Measurements from ENCODE around the gene HAPSTR1.

HAPSTR1 gene

GRCh38 chr16:9058211-9058610, 33.2 kb upstream of the HAPSTR1 start:
- H3K4me3 ChIP-seq (ENCODE audit: low read depth, low read length): no peak overlapping the region
- TF ChIP-seq CTCF (IDR thresholded peaks at IDR 0.05; ENCODE audit: low read depth, low read length, missing control alignments): no peak
- DNase-seq (ENCODE audit: low read depth): no peak

GRCh38 chr16:9060225-9060624, 31.2 kb upstream of the HAPSTR1 start:
- no peak for TF ChIP-seq CTCF (IDR thresholded peaks at IDR 0.05; ENCODE audit: low read depth, low read length, missing control alignments)
- no peak overlapping the region for H3K4me3 ChIP-seq (ENCODE audit: low read depth, low read length)
- no peak for DNase-seq (ENCODE audit: low read depth)

- no peak overlapping the region for H3K4me3 ChIP-seq (ENCODE audit: low read depth, low read length)
- no peak for DNase-seq (ENCODE audit: low read depth)
- no peak for TF ChIP-seq CTCF (IDR thresholded peaks at IDR 0.05; ENCODE audit: low read depth, low read length, missing control alignments)
Observed at GRCh38 chr16:9061358-9061813, 30.1 kb upstream of the HAPSTR1 start.

GRCh38 chr16:9062301-9062700, 29.1 kb upstream of the HAPSTR1 start:
- no peak overlapping the region for H3K4me3 ChIP-seq (ENCODE audit: low read depth, low read length)
- no peak for DNase-seq (ENCODE audit: low read depth)

GRCh38 chr16:9065077-9065476, 26.4 kb upstream of the HAPSTR1 start:
- no peak for DNase-seq (ENCODE audit: low read depth)
- TF ChIP-seq CTCF (IDR thresholded peaks at IDR 0.05; ENCODE audit: low read depth, low read length, missing control alignments): no peak
- no peak overlapping the region for H3K4me3 ChIP-seq (ENCODE audit: low read depth, low read length)

More at GRCh38 chr16:9062301-9062700, 29.1 kb upstream of the HAPSTR1 start:
- no peak for TF ChIP-seq CTCF (IDR thresholded peaks at IDR 0.05; ENCODE audit: low read depth, low read length, missing control alignments)

GRCh38 chr16:9068886-9069285, 22.6 kb upstream of the HAPSTR1 start:
- no peak for DNase-seq (ENCODE audit: low read depth)
- no peak overlapping the region for H3K4me3 ChIP-seq (ENCODE audit: low read depth, low read length)
- TF ChIP-seq CTCF (IDR thresholded peaks at IDR 0.05; ENCODE audit: low read depth, low read length, missing control alignments): no peak

GRCh38 chr16:9070254-9070653, 21.2 kb upstream of the HAPSTR1 start:
- no peak for DNase-seq (ENCODE audit: low read depth)
- H3K4me3 ChIP-seq (ENCODE audit: low read depth, low read length): no peak overlapping the region
- TF ChIP-seq CTCF (IDR thresholded peaks at IDR 0.05; ENCODE audit: low read depth, low read length, missing control alignments): no peak

Data from GM12864 (cell line).